HUDEP-2 (cell line): Measurements from ENCODE around the gene CCDC83.
"Not testable (repeated sequence)": the region's sequence is repeated elsewhere in the genome, so short reads cannot be mapped to it uniquely, and the experiment has no call there.

ENCODE experiments used
- DNase-seq, 76 experiments: peaks; one replicate each; lab custom pipeline; 2025; ENCODE audit not compliant: unreplicated experiment in 76 of 76; lab: John Stamatoyannopoulos, UW

CCDC83 gene

GRCh38 chr11:85934596-85935169, 79.5 kb downstream of the CCDC83 start:
- no peak for DNase-seq

- no peak for DNase-seq
Measured at GRCh38 chr11:85935751-85936150, 80.6 kb downstream of the CCDC83 start.

DNA sequence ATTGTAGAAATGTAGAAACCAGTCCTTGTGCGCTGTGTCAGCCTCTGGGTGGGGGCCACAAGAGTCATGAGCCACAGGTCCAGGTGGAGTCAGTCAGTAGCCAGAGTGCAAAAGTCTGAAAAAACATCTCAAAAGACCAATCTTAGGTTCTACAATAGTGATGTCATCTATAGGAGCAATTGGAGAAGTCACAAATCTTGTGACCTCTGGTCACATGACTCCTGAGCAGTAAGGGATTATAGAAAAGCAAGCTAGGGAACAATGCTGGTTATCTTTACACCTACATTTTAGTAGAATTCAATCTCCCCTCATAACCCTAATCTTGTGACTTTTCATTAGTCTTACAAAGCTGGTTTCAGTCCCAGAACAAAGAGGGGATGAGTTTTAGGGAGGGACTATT, 82.7 kb downstream of the CCDC83 start:
- DNase-seq, result no peak

- no peak for DNase-seq
Measured at GRCh38 chr11:85939099-85940015, 84.2 kb downstream of the CCDC83 start.

GRCh38 chr11:85941380-85941973, 86.3 kb downstream of the CCDC83 start:
- DNase-seq, result peak in 37 of 76 experiments; percentile 1 to 55 (median 18)

- no peak for DNase-seq
Measured at GRCh38 chr11:85945296-85945695, 90.1 kb downstream of the CCDC83 start.

DNA sequence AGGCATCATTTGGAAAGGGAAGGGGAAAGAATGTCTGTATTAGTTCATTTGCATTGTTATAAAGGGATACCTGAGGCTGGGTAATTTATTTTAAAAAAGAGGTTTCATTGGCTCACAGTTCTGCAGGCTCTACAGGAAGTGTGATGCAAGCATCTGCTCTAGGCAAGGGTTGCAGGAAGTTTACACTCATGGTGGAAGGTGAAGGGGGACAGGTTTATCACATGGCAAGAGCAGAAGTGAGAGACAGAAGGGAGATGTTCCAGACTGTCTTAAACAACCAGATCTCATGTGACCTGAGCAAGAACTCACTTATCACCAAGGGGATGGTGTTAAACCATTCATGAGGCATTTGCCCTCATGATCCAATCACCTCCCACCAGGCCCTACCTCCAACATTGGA, 90.6 kb downstream of the CCDC83 start:
- DNase-seq, result no peak

DNA sequence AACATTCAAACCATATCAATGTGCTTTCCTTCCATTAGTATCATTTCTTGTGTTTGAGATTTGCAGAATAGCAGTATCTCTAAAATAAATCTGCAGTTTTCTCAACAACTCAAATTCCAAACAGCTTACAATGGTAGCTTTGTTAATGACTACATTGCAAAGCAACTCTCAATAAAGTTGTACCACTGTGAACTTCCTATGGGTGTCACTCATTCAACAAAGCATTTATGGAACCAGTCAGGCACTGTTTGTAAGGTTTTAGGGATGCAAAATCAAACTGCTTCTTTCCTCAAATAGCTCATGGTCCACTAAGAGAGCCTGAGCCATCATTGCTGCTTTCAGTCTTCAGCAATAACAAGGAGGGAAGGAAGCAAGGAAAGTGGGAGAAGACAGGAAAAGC, 91.0 kb downstream of the CCDC83 start:
- DNase-seq, result no peak

- DNase-seq, result no peak
Measured at GRCh38 chr11:85947431-85948272, 92.5 kb downstream of the CCDC83 start.

DNA sequence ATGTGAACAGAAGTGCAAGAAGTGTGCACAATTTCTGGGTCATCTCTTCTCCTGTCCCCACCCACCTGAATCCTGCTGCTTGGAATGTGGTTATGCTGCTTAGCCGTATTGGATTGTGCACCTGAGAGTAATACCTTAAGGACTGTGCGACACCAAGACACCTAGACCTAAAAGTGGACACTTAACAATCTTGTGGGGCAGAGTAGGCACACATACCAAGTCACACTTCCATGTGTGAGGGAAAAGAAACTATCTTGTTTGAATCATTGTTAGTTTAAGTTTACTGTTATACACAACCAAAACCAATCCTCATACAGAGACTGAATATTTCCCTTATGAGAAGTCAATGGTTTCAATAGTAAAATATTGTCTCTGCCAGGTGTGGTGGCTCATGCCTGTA, 93.7 kb downstream of the CCDC83 start:
- DNase-seq, result no peak

GRCh38 chr11:85949798-85950197, 94.6 kb downstream of the CCDC83 start:
- DNase-seq, result no peak

GRCh38 chr11:85950317-85951048, 95.3 kb downstream of the CCDC83 start:
- no peak for DNase-seq

DNA sequence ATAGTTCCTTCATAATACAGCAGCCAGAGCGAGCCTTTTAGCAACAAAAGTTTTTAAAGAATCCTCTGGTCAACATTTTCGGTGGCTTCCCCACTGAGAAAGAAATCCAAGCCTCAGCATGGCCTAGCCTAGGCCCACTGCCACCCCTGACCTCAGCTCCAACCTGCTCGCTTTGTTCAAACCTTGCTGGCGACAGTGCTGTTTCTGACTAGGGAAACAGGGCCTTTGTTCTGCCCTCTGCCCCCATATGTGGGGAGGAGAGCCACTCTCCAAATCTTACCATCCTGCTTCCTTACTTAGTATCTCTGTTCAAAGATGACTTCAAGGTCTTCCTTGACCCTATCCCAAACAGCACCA, 95.8 kb downstream of the CCDC83 start:
- DNase-seq, result no peak

DNA sequence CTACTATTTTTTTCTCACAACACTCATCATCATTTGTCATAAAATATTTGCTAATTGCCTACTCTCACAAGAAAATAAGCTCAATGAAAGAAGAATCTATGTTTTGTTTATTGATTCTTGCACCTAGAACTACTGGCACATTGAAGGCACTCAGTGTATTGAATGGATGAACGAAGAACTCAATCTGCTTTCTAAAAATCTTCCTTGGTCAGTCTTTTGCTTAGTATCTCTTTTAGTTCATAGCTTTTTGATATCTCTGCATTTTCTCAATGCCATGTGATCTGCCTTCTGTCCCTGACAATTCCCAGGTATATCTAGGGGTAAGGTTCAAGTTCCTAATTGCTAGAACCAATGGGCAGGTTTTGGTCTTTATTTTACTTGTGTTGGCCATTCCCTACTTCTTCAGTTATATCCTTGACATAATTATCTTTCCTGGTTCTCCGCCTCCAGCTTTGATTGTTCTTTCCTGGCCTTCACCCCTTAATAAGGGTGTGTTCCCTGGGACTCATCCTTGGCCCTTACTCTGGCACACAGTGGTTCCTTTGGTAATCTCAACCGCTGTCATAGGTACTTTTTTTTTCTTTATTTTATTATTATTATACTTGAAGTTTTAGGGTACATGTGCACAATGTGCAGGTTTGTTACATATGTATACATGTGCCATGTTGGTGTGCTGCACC, 96.4 kb downstream of the CCDC83 start:
- no peak for DNase-seq

DNA sequence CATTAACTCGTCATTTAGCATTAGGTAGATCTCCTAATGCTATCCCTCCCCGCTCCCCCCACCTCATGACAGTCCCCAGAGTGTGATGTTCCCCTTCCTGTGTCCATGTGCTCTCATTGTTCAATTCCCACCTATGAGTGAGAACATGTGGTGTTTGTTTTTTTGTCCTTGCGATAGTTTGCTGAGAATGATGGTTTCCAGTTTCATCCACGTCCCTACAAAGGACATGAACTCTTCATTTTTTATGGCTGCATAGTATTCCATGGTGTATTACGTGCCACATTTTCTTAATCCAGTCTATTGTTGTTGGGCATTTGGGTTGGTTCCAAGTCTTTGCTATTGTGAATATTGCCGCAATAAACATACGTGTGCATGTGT, 96.9 kb downstream of the CCDC83 start:
- DNase-seq, result not testable (repeated sequence)

GRCh38 chr11:85953491-85954143, 98.4 kb downstream of the CCDC83 start:
- DNase-seq, result no peak

DNA sequence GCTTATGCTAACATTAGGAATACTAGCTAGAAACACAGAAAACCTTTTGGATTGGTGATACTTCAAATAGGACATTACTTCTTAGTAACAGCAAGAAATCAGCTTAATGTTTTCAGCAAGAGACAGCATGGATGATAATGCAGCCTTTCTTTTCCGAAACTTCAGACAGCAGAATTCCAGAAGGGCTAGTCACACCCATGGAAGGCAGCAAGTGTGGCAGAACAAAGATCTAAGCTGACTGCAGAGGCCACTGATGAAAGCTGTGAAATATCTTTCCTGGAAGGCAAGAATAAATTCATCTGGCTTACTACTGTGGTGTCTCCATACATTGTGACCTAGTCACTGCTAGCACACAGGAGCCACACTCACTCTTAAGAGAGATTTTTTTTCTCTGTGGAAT, 100.3 kb downstream of the CCDC83 start:
- DNase-seq, result no peak

- DNase-seq, result no peak
Measured at GRCh38 chr11:85960678-85961077, 105.5 kb downstream of the CCDC83 start.

DNA sequence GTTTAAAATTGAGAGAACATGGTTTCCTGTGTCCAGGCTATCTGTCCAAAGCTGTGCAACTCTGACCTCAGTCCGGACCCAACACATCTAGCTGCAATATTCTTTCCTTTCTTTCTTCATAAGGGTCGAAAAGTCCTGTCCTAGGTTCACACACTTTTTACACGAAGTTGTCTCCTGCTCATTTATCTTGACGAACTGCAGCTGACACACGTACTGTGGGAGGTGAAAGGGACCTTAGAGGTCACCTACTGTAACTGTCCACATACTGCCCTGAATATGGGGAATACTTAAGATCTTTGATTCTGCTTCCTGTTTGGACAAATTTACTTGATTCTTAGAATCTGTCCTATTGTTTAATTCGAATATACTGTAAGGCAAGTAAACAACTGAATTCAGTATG, 105.9 kb downstream of the CCDC83 start:
- no peak for DNase-seq
